PFSK-1 (cell line): ENCODE data around the gene KCNH1.

ENCODE experiments used
- POLR2AphosphoS5 ChIP-seq: IDR thresholded peaks from 2 replicates; pipeline ENCODE4 v1.6.1; 2012; ENCODE audit warnings: low read depth, mild to moderate bottlenecking, control low read depth, low read length, moderate library complexity
- TAF1 ChIP-seq: IDR thresholded peaks from 2 replicates; pipeline ENCODE4 v1.6.1; 2012; ENCODE audit warnings: low read length, control low read depth, borderline replicate concordance; ENCODE audit not compliant: insufficient read depth

DNA sequence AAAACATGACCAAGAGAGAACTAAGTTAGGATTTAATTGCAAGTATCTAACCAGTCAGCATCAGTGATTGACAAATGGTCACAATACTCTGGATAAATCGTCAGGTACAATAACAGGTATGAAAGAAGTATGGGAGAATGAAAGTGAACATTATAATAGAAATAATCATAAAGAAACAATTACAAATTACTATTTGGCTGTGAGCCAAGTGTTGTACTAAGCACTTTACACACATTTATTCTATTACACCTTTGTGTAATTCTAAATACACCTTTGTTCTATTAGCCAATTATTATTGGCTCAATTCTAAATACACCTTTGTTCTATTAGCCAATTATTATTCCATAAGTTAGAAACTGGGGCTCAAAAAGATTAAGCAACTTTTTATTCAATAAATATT, 114.7 kb downstream of the KCNH1 start:
- TF ChIP-seq POLR2AphosphoS5 (no peak), TAF1 (no peak)
